H9 (cell line): Measurements from ENCODE around the gene GABRE. TPM values are rescaled to one million over a fixed set of nuclear protein-coding genes. Genes with fewer than 3 reads are reported as not detected.
A peak's percentile ranks its signal among the peaks of the same experiment; 100 is the strongest.

Experiments used
- DNase-seq: peaks from one replicate; pipeline ENCODE4 v3.0.0-alpha.2; 2017
- H2AFZ ChIP-seq: one replicate; pipeline ENCODE4 v1.6.1; 2013; ENCODE audit warnings: mild to moderate bottlenecking, low read length, control low read depth, moderate library complexity
- H2AK5ac ChIP-seq: 2 replicates; pipeline ENCODE4 v1.6.1; 2013; ENCODE audit warnings: low read length, control low read depth, mixed read lengths; ENCODE audit not compliant: insufficient read length
- H2BK120ac ChIP-seq: one replicate; pipeline ENCODE4 v1.6.1; 2013; ENCODE audit warnings: low read depth, mild to moderate bottlenecking, low read length, control low read depth, inconsistent platforms; ENCODE audit not compliant: poor library complexity, severe bottlenecking
- H2BK12ac ChIP-seq: 2 replicates; pipeline ENCODE4 v1.6.1; 2013; ENCODE audit warnings: low read length, control low read depth, mixed read lengths, low read depth; ENCODE audit not compliant: insufficient read length
- H2BK15ac ChIP-seq: 2 replicates; pipeline ENCODE4 v1.6.1; 2013; ENCODE audit warnings: low read depth, low read length, control low read depth
- H2BK20ac ChIP-seq: one replicate; pipeline ENCODE4 v1.6.1; 2013; ENCODE audit warnings: low read depth, mild to moderate bottlenecking, low read length, control low read depth, inconsistent platforms; ENCODE audit not compliant: poor library complexity, severe bottlenecking
- H2BK5ac ChIP-seq: 2 replicates; pipeline ENCODE4 v1.6.1; 2013; ENCODE audit warnings: low read length, control low read depth, mixed read lengths; ENCODE audit not compliant: insufficient read length
- H3K14ac ChIP-seq: 2 replicates; pipeline ENCODE4 v1.6.1; 2013; ENCODE audit warnings: low read length, control low read depth; ENCODE audit not compliant: insufficient read depth
- H3K18ac ChIP-seq: 2 replicates; pipeline ENCODE4 v1.6.1; 2013; ENCODE audit warnings: low read depth, mild to moderate bottlenecking, mixed read lengths, low read length, control low read depth; ENCODE audit not compliant: insufficient read length
- H3K23ac ChIP-seq: 2 replicates; pipeline ENCODE4 v1.6.1; 2013; ENCODE audit warnings: low read length, control low read depth, mixed read lengths, low read depth; ENCODE audit not compliant: insufficient read length
- H3K23me2 ChIP-seq: 2 replicates; pipeline ENCODE4 v1.6.1; 2013; ENCODE audit warnings: low read depth, mild to moderate bottlenecking, mixed read lengths, low read length, control low read depth; ENCODE audit not compliant: insufficient read length, poor library complexity, severe bottlenecking
- H3K27ac ChIP-seq: 2 replicates; pipeline ENCODE4 v1.5.1; 2013; ENCODE audit warnings: low read length, control low read depth, mixed read lengths, low read depth; ENCODE audit not compliant: insufficient read length
- H3K27me3 ChIP-seq: 2 replicates; pipeline ENCODE4 v1.6.1; 2013; ENCODE audit warnings: low read length, control low read depth, inconsistent platforms; ENCODE audit not compliant: insufficient read depth
- H3K4ac ChIP-seq: 2 replicates; pipeline ENCODE4 v1.6.1; 2013; ENCODE audit warnings: low read depth, mild to moderate bottlenecking, control low read depth, inconsistent platforms, low read length, moderate library complexity
- H3K4me1 ChIP-seq: 2 replicates; pipeline ENCODE4 v1.6.1; 2013; ENCODE audit warnings: low read length, control low read depth, inconsistent platforms; ENCODE audit not compliant: insufficient read depth
- H3K4me2 ChIP-seq: 2 replicates; pipeline ENCODE4 v1.6.1; 2013; ENCODE audit warnings: low read length, control low read depth, mixed read lengths; ENCODE audit not compliant: insufficient read length, insufficient read depth
- H3K56ac ChIP-seq: 2 replicates; pipeline ENCODE4 v1.6.1; 2013; ENCODE audit warnings: low read depth, mild to moderate bottlenecking, mixed read lengths, low read length, control low read depth; ENCODE audit not compliant: insufficient read length
- H3K79me1 ChIP-seq: 2 replicates; pipeline ENCODE4 v1.6.1; 2013; ENCODE audit warnings: low read depth, mild to moderate bottlenecking, moderate library complexity, low read length, control low read depth, inconsistent platforms; ENCODE audit not compliant: insufficient read depth, poor library complexity, severe bottlenecking
- H3K79me2 ChIP-seq: 2 replicates; pipeline ENCODE4 v1.6.1; 2013; ENCODE audit warnings: low read length, control low read depth, inconsistent platforms; ENCODE audit not compliant: insufficient read depth
- H3K9ac ChIP-seq: 2 replicates; pipeline ENCODE4 v1.6.1; 2013; ENCODE audit warnings: low read length, control low read depth, mixed read lengths; ENCODE audit not compliant: insufficient read length; ENCODE audit errors: extremely low read depth
- H3K9me3 ChIP-seq: one replicate; pipeline ENCODE4 v1.6.1; 2013; ENCODE audit warnings: low read depth, low read length, inconsistent platforms; ENCODE audit not compliant: control insufficient read depth
- H3T11ph ChIP-seq: one replicate; pipeline ENCODE4 v1.6.1; 2013; ENCODE audit warnings: mild to moderate bottlenecking, low read length, control low read depth, inconsistent platforms
- H4K20me1 ChIP-seq: one replicate; pipeline ENCODE4 v1.6.1; 2013; ENCODE audit not compliant: control insufficient read depth, insufficient read length, insufficient read depth
- H4K5ac ChIP-seq: 2 replicates; pipeline ENCODE4 v1.6.1; 2013; ENCODE audit warnings: low read depth, mild to moderate bottlenecking, mixed read lengths, low read length, control low read depth; ENCODE audit not compliant: insufficient read length
- H4K8ac ChIP-seq: replicated peaks from 2 replicates; pipeline ENCODE4 v1.6.1; 2013; ENCODE audit warnings: low read length, control low read depth, mixed read lengths, low read depth; ENCODE audit not compliant: insufficient read length
- H4K91ac ChIP-seq: 2 replicates; pipeline ENCODE4 v1.6.1; 2013; ENCODE audit warnings: low read depth, mild to moderate bottlenecking, moderate library complexity, mixed read lengths, low read length, control low read depth; ENCODE audit not compliant: insufficient read length
- H3K27ac Mint-ChIP-seq, 3 experiments: 2 replicates in 2 of 3; 3 replicates in 1 of 3; pipeline ENCODE4 v1.8.0; 2020 to 2021; ENCODE audit warnings: mixed read lengths in 3 of 3, mild to moderate bottlenecking in 1 of 3, moderate library complexity in 1 of 3
- H3K27me3 Mint-ChIP-seq: 2 replicates; pipeline ENCODE4 v1.8.0; 2021; ENCODE audit warnings: low read depth, mild to moderate bottlenecking, moderate library complexity, mixed read lengths
- H3K36me3 Mint-ChIP-seq, 3 experiments: 2 replicates in 2 of 3; 3 replicates in 1 of 3; pipeline ENCODE4 v1.8.0; 2020 to 2021; ENCODE audit warnings: low read depth in 3 of 3, mixed read lengths in 3 of 3; ENCODE audit not compliant: insufficient read depth in 1 of 3
- H3K4me1 Mint-ChIP-seq, 2 experiments: 2 replicates each; pipeline ENCODE4 v1.8.0; 2020; ENCODE audit warnings: mixed read lengths in 2 of 2
- H3K4me3 Mint-ChIP-seq, 2 experiments: 2 replicates in 1 of 2; 3 replicates in 1 of 2; pipeline ENCODE4 v1.8.0; 2020 to 2021; ENCODE audit warnings: mild to moderate bottlenecking in 2 of 2, mixed read lengths in 2 of 2, moderate library complexity in 1 of 2
- H3K9me3 Mint-ChIP-seq, 2 experiments: 2 replicates in 1 of 2; 3 replicates in 1 of 2; pipeline ENCODE4 v1.8.0; 2020; ENCODE audit warnings: mild to moderate bottlenecking in 2 of 2, mixed read lengths in 2 of 2, moderate library complexity in 1 of 2
- CTCF ChIP-seq: fragments of 200-600 bp; sonication (generic); conservative IDR thresholded peaks from 3 replicates; pipeline ENCODE4 v1.8.0; 2021; ENCODE audit warnings: antibody characterized with exemption, mild to moderate bottlenecking
- WGBS: extraction: QIAGEN DNeasy Blood & Tissue Kit; methylation state at CpG from one replicate; pipeline ENCODE4 v1.1.7; 2013; ENCODE audit warnings: missing lambda C conversion rate, low lambda C conversion rate, mixed read lengths; ENCODE audit not compliant: insufficient read length; ENCODE audit errors: extremely low coverage; 5-methylcytosine and 5-hydroxymethylcytosine counted together
- total RNA-seq: library from RNA; stranded (reverse); gene quantifications from 2 replicates; pipeline ENCODE4 v1.2.1, GENCODE V29; 2021

The GABRE gene
- total RNA-seq, 1 experiment from 2014 or later: 1.8 TPM

GRCh38 chrX:151975228-151975593 lies 735 bp upstream of the GABRE start:
- TF ChIP-seq CTCF: 0 out of 3 replicates have a peak, but pooled peaks have one; percentile 18
- Histone ChIP-seq H3K23ac (no peak overlapping the region), H2BK12ac (no peak overlapping the region), H3K79me1 (no peaks in the 10 kb centered on the region), H2BK5ac (no peak overlapping the region), H3K4me2 (peak overlapping the region; percentile 36), H3K23me2 (no peaks in the 10 kb centered on the region), H3K9ac (no peak overlapping the region), H2BK20ac (no peak overlapping the region), H2AFZ (no peak overlapping the region), H2BK15ac (no peak overlapping the region), H3K4ac (no peak overlapping the region), H4K5ac (no peak overlapping the region), H3K9me3 (peaks cover 37% of the 10 kb centered on the region), H2AK5ac (no peak overlapping the region), H3K14ac (no peak overlapping the region), H4K91ac (no peak overlapping the region), H3K56ac (no peak overlapping the region), H4K20me1 (no peaks in the 10 kb centered on the region), H3K18ac (no peak overlapping the region), H4K8ac (no peak overlapping the region), H3K79me2 (0 out of 2 replicates have a peak, but pooled peaks cover 2% of the 10 kb centered on the region), H3T11ph (no peak overlapping the region), H3K4me1 (0 out of 2 replicates have a peak, but pooled peaks cover 2% of the 10 kb centered on the region), H3K27ac (no peak overlapping the region), H2BK120ac (no peak overlapping the region), H3K27me3 (peaks cover 7% of the 10 kb centered on the region; the same call in 1 of the 2 replicates)
- peak overlapping the region; percentile 35 to 72 for H3K4me3 Mint-ChIP-seq
- peaks cover 48% of the 10 kb centered on the region for H3K27me3 Mint-ChIP-seq
- H3K27ac Mint-ChIP-seq: peak overlapping the region in 1 of 3 experiments; percentile 88; a peak in 1 of 7 replicates
- H3K4me1 Mint-ChIP-seq: peaks cover 9 to 17% of the 10 kb centered on the region in 2 experiments; a peak in 3 of 4 replicates
- DNase-seq: no peak
- WGBS: no CpG with 5 or more reads among the region's 8 CpGs
- peaks cover 0 to 7% (median 6%) of the 10 kb centered on the region in 3 experiments; a peak in 3 of 7 replicates for H3K36me3 Mint-ChIP-seq
- peaks cover 62 to 63% of the 10 kb centered on the region in 2 experiments for H3K9me3 Mint-ChIP-seq
